ENCODE measurements around the gene ACTR5. TPM values are rescaled to one million over a fixed set of nuclear protein-coding genes. Genes with fewer than 3 reads are reported as not detected.
"Not testable (repeated sequence)": the region's sequence is repeated elsewhere in the genome, so short reads cannot be mapped to it uniquely, and the experiment has no call there.

ACTR5 gene
- total RNA-seq, 1 experiment from 2014 or later = 22.2 TPM

DNA sequence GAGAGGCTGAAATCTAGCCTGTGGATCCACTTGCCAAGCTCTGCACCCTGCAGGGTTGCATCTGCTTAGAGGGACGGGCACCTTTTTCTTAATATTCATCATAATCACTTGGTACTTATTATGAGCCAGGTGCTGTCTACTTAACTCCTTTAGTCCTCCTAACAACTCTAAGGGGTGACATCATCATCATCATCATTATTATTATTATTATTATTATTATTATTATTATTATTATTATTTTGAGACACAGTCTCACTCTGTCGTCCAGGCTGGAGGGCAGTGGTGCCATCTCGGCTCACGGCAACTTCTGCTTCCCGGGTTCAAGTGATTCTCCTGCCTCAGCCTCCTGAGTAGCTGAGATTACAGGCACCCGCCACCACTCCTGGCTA is 65.3 kb downstream of the ACTR5 start:
- H3K27ac ChIP-seq; H3K9me3 ChIP-seq (replicated peaks); H3K36me3 ChIP-seq; H3K27me3 ChIP-seq; H3K4me3 ChIP-seq; DNase-seq: not testable (repeated sequence)
- H3K4me1 ChIP-seq = peaks cover 41% of the 10 kb centered on the region

DNA sequence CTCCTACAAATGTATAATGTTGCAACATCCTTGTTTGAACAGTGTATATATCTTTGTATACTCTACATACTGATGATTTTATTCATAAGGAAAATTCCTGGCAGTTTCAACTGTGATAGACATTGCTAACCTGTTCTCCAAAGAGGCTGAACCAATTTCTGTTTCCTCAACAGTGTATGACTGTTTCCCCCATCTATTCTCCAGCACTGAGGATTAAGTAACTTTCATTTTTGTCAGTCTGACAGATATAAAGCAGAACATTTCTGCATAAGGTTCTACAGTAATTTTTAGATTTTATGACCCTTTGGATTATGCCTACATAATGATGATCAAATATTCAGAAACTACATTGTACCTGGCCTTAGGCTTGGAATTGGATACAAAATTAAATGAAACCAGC is 67.2 kb downstream of the ACTR5 start:
- Histone ChIP-seq H3K27me3 (no peaks in the 10 kb centered on the region), H3K4me1 (peaks cover 32% of the 10 kb centered on the region), H3K36me3 (no peaks in the 10 kb centered on the region), H3K27ac (no peak overlapping the region), H3K9me3 (replicated peaks) (no peaks in the 10 kb centered on the region), H3K4me3 (no peak overlapping the region)
- no peak for DNase-seq

DNA sequence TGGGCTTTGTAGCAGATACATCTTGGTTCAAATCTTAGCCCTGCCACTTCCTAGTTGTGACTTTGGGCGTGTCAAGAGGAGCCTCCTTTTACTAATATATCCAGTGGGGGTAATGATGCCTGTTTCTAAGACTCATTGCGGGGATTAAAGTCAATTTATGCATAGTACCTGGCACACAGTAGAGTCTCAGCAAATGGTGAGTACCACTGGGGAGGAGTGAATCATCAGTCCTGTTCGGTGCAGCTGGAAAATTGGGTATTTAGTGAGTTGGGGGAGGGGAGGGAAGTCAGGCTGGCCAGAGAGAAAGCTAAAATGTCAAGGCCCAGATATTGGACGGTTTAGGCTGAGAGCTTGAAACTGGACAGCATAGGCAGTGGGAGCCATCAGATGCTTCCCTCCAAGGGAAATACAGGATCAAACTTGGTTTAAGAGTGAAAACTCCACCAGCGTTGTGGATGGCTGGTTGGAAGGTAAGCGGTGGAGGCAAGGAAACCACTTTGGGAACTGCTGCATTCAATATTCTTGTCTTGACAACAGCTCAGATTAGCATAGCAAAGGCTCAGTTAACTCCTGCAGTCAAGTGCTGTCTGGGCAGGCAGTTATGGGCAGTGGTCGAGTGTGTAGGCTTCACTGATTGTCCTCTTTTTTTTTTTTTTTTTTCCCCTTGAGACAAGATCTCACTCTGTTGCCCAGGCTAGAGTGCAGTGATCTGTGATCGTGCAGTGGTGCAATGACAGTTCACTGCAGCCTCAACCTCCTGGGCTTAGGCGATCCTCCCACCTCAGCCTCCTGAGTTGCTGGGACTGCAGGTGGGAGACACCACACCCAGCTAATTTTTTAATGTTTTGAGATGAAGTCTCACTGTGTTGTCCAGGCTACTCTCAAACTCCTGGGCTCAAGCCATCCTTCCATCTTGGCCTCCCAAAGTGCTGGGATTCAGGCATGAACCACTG is 70.1 kb downstream of the ACTR5 start:
- Histone ChIP-seq H3K27ac (no peak overlapping the region), H3K4me1 (peaks cover 3% of the 10 kb centered on the region; the same call in 1 of the 2 replicates), H3K36me3 (no peaks in the 10 kb centered on the region), H3K9me3 (replicated peaks) (no peaks in the 10 kb centered on the region; the same call in 1 of the 2 replicates), H3K4me3 (no peak overlapping the region), H3K27me3 (no peaks in the 10 kb centered on the region)
- DNase-seq = no peak

Other genes starting within 250 kb of the ACTR5 start
- not detected in 2 replicates for gene ADIG, start 167.3 kb upstream of the ACTR5 start, total RNA-seq (2014; rRNA removed; shearing (Covaris generic))
- not detected in 2 replicates for gene ARHGAP40, start 146.7 kb upstream of the ACTR5 start, total RNA-seq (2014; rRNA removed; shearing (Covaris generic))
- gene SLC32A1, start 24.0 kb upstream of the ACTR5 start, total RNA-seq (2014; rRNA removed; shearing (Covaris generic)) = not detected in 2 replicates
- 34.0 and 36.5 TPM in 2 replicates for gene PPP1R16B, start 57.2 kb downstream of the ACTR5 start, total RNA-seq (2014; rRNA removed; shearing (Covaris generic))
- 87.9 and 96.6 TPM in 2 replicates for gene FAM83D, start 178.0 kb downstream of the ACTR5 start, total RNA-seq (2014; rRNA removed; shearing (Covaris generic))
- 25.1 and 29.3 TPM in 2 replicates for gene DHX35, start 213.9 kb downstream of the ACTR5 start, total RNA-seq (2014; rRNA removed; shearing (Covaris generic))

Measured in SJCRH30 (cell line).